SK-N-MC (cell line): ENCODE measurements around the gene GALNT5.

Source experiments
- EZH2 ChIP-seq: fragments of 200-600 bp; sonication (generic); IDR thresholded peaks from one replicate; pipeline ENCODE4 v1.6.1; 2017; ENCODE audit warnings: antibody characterized with exemption
- POLR2AphosphoS5 ChIP-seq: IDR thresholded peaks from 2 replicates; pipeline ENCODE4 v1.6.1; 2012; ENCODE audit warnings: mild to moderate bottlenecking, low read depth, low read length, borderline replicate concordance

DNA sequence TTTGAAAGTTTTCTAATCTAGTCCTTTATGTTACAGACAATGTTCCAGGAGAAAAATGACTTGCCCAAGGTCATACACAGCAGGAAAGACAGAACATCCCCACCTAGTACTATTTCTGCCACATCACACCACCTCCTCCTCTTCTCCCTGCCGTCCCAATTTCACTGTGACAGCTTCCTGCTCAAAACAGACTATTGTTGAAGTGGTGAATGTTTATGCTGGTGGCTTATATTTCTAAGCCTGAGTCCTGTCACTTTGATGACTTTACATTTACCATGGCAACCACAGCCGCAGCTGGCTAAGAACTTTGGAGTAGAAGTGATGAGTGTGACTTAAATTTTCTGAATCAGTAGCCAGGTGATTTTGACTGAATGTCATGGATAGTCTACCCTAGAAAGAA is 10.0 kb downstream of the GALNT5 start:
- TF ChIP-seq POLR2AphosphoS5 (no peak), EZH2 (no peak)
